H1 (cell line): ENCODE measurements around the gene CDKN2B. TPM values are rescaled to one million over a fixed set of nuclear protein-coding genes. Genes with fewer than 3 reads are reported as not detected.

ENCODE experiments used
- CTCF ChIA-PET: fragments of 300-600 bp; sonication (Branson Sonifier 250); formaldehyde crosslinking; loops from one replicate; lab custom pipeline; 2021; ENCODE audit not compliant: partially characterized antibody; lab: Charles Lee
- POLR2A ChIA-PET: fragments of 300-600 bp; sonication (Branson Sonifier 250); formaldehyde crosslinking; loops from one replicate; lab custom pipeline; 2021; ENCODE audit warnings: inconsistent platforms; ENCODE audit not compliant: partially characterized antibody; lab: Charles Lee
- DNase-seq, 2 experiments: peaks; one replicate each; pipeline versions ENCODE4 v3.0.0 to v3.0.0-alpha.2; 2010 to 2022; ENCODE audit warnings: low spot score in 2 of 2, low read depth in 1 of 2, mixed read lengths in 1 of 2
- FAIRE-seq: peaks from 2 replicates; lab custom pipeline; 2011; peaks lifted over from hg19 to GRCh38; lab: Jason Lieb, UNC
- H2AFZ ChIP-seq: 2 replicates; pipeline ENCODE4 v1.8.1; 2012; ENCODE audit warnings: low read length, inconsistent platforms
- H2AK5ac ChIP-seq: 2 replicates; pipeline ENCODE4 v1.6.1; 2013; ENCODE audit warnings: low read depth, low read length
- H2BK120ac ChIP-seq: replicated peaks from 2 replicates; pipeline ENCODE3; 2013; ENCODE audit warnings: low read depth, low read length, inconsistent platforms
- H2BK12ac ChIP-seq: 2 replicates; pipeline ENCODE4 v1.6.1; 2013; ENCODE audit warnings: low read depth, low read length
- H2BK15ac ChIP-seq: 2 replicates; pipeline ENCODE4 v1.6.1; 2013; ENCODE audit warnings: low read length
- H2BK20ac ChIP-seq: 2 replicates; pipeline ENCODE4 v1.6.1; 2013; ENCODE audit warnings: low read length
- H2BK5ac ChIP-seq: 2 replicates; pipeline ENCODE4 v1.6.1; 2013; ENCODE audit warnings: low read depth, low read length
- H3K14ac ChIP-seq: 2 replicates; pipeline ENCODE4 v1.6.1; 2013; ENCODE audit warnings: inconsistent platforms; ENCODE audit not compliant: insufficient read length
- H3K18ac ChIP-seq: 2 replicates; pipeline ENCODE4 v1.6.1; 2013; ENCODE audit warnings: low read length; ENCODE audit errors: extremely low read depth
- H3K23ac ChIP-seq: 2 replicates; pipeline ENCODE4 v1.6.1; 2013; ENCODE audit warnings: inconsistent platforms; ENCODE audit not compliant: insufficient read length
- H3K23me2 ChIP-seq: 2 replicates; pipeline ENCODE4 v1.6.1; 2013; ENCODE audit warnings: low read depth, low read length
- H3K27ac ChIP-seq: 2 replicates; pipeline ENCODE4 v1.6.1; 2011; ENCODE audit warnings: low read depth, low read length, inconsistent platforms
- H3K27me3 ChIP-seq, 4 experiments: replicated peaks in 1 of 4; 1 replicate in 1 of 4; 2 replicates in 3 of 4; pipeline versions ENCODE4 v1.6.1 to v1.8.1; 2011 to 2013; ENCODE audit warnings: low read length in 3 of 4, mild to moderate bottlenecking in 3 of 4, inconsistent platforms in 2 of 4, mixed read lengths in 2 of 4, moderate library complexity in 1 of 4; ENCODE audit not compliant: control insufficient read depth in 3 of 4, insufficient read depth in 3 of 4; ENCODE audit errors: extremely low read depth in 1 of 4
- H3K36me3 ChIP-seq, 4 experiments: 2 replicates each; pipeline versions ENCODE4 v1.6.1 to v1.8.1; 2011 to 2013; ENCODE audit warnings: mild to moderate bottlenecking in 4 of 4, low read length in 3 of 4, moderate library complexity in 2 of 4, control low read depth in 1 of 4, inconsistent platforms in 1 of 4; ENCODE audit not compliant: insufficient read depth in 4 of 4, control insufficient read depth in 2 of 4
- H3K4ac ChIP-seq: replicated peaks from 2 replicates; pipeline ENCODE3; 2013; ENCODE audit warnings: low read length, low read depth, mixed read lengths, inconsistent platforms; ENCODE audit not compliant: insufficient read length
- H3K4me1 ChIP-seq, 4 experiments: replicated peaks in 1 of 4; 1 replicate in 1 of 4; 2 replicates in 3 of 4; pipeline versions ENCODE4 v1.6.1 to v1.8.1; 2011 to 2013; ENCODE audit warnings: low read length in 3 of 4, inconsistent platforms in 2 of 4, mixed read lengths in 1 of 4; ENCODE audit not compliant: insufficient read depth in 4 of 4, control insufficient read depth in 3 of 4
- H3K4me2 ChIP-seq, 2 experiments: 2 replicates each; pipeline versions ENCODE4 v1.6.1 to v1.8.1; 2011 to 2013; ENCODE audit warnings: low read depth in 2 of 2, low read length in 2 of 2, control low read depth in 1 of 2, inconsistent platforms in 1 of 2, mild to moderate bottlenecking in 1 of 2; ENCODE audit not compliant: insufficient read depth in 1 of 2
- H3K4me3 ChIP-seq, 4 experiments: fragments of 200-600, 300-600 bp in 1 of 4; sonication (generic), shearing (Covaris generic), sonication (Bioruptor Twin) in 1 of 4; 2 replicates each; pipeline versions ENCODE4 v1.5.1 to v1.8.1; 2011 to 2016; ENCODE audit warnings: low read length in 4 of 4, low read depth in 3 of 4, control low read depth in 2 of 4, inconsistent platforms in 2 of 4, mild to moderate bottlenecking in 2 of 4, mixed read lengths in 1 of 4, moderate library complexity in 1 of 4; ENCODE audit not compliant: insufficient read depth in 2 of 4; ENCODE audit errors: extremely low read depth in 1 of 4
- H3K56ac ChIP-seq: replicated peaks from 2 replicates; pipeline ENCODE3; 2013; ENCODE audit warnings: low read depth, mild to moderate bottlenecking, mixed read lengths, low read length, inconsistent platforms; ENCODE audit not compliant: insufficient read length
- H3K79me1 ChIP-seq: 2 replicates; pipeline ENCODE4 v1.6.1; 2013; ENCODE audit warnings: low read depth, low read length, control low read depth
- H3K79me2 ChIP-seq, 2 experiments: 2 replicates each; pipeline versions ENCODE4 v1.6.1 to v1.8.1; 2012 to 2013; ENCODE audit warnings: low read length in 2 of 2, mild to moderate bottlenecking in 2 of 2, inconsistent platforms in 1 of 2; ENCODE audit not compliant: insufficient read depth in 2 of 2, control insufficient read depth in 1 of 2
- H3K9ac ChIP-seq, 4 experiments: replicated peaks in 1 of 4; 1 replicate in 1 of 4; 2 replicates in 3 of 4; pipeline versions ENCODE4 v1.6.1 to v1.8.1; 2011 to 2013; ENCODE audit warnings: low read depth in 3 of 4, low read length in 3 of 4, control low read depth in 2 of 4, mild to moderate bottlenecking in 2 of 4, moderate library complexity in 2 of 4, inconsistent platforms in 1 of 4; ENCODE audit errors: extremely low read depth in 1 of 4
- H3K9me3 ChIP-seq, 2 experiments: 2 replicates each; pipeline versions ENCODE4 v1.6.1 to v1.8.1; 2012 to 2013; ENCODE audit warnings: mild to moderate bottlenecking in 2 of 2, moderate library complexity in 2 of 2, control low read depth in 1 of 2, inconsistent platforms in 1 of 2, low read depth in 1 of 2, low read length in 1 of 2, mixed read lengths in 1 of 2; ENCODE audit not compliant: insufficient read depth in 2 of 2
- H4K20me1 ChIP-seq, 2 experiments: replicated peaks in 1 of 2; 2 replicates each; pipeline versions ENCODE3 to v1.8.1; 2011 to 2013; ENCODE audit warnings: inconsistent platforms in 2 of 2, low read length in 2 of 2, mild to moderate bottlenecking in 1 of 2; ENCODE audit not compliant: insufficient read depth in 2 of 2, control insufficient read depth in 1 of 2
- H4K5ac ChIP-seq: 2 replicates; pipeline ENCODE4 v1.6.1; 2013; ENCODE audit warnings: low read length, low read depth, mixed read lengths, inconsistent platforms; ENCODE audit not compliant: insufficient read length
- H4K8ac ChIP-seq: 2 replicates; pipeline ENCODE4 v1.8.0; 2013; ENCODE audit warnings: mild to moderate bottlenecking, moderate library complexity, low read length, inconsistent platforms; ENCODE audit not compliant: insufficient read depth; ENCODE audit errors: extremely low read depth
- H4K91ac ChIP-seq: replicated peaks from 2 replicates; pipeline ENCODE3; 2013; ENCODE audit warnings: low read length, mixed read lengths, inconsistent platforms; ENCODE audit not compliant: insufficient read length
- ASH2L ChIP-seq: fragments of 200-600, 300-600 bp; sonication (generic); IDR thresholded peaks from one replicate; pipeline ENCODE4 v1.7.1; 2017; ENCODE audit warnings: low read length
- CHD1 ChIP-seq: IDR thresholded peaks from 2 replicates; pipeline ENCODE4 v1.6.1; 2012; ENCODE audit warnings: low read depth, low read length, improper control_type of control experiment
- CHD2 ChIP-seq: IDR thresholded peaks from 2 replicates; pipeline ENCODE4 v1.6.1; 2012; ENCODE audit warnings: low read length, improper control_type of control experiment
- EP300 ChIP-seq, 2 experiments: IDR thresholded peaks; 1 replicate in 1 of 2; 2 replicates in 1 of 2; pipeline ENCODE4 v1.6.1; 2011 to 2012; ENCODE audit warnings: low read depth in 2 of 2, low read length in 2 of 2, mild to moderate bottlenecking in 2 of 2, borderline replicate concordance in 1 of 2, inconsistent platforms in 1 of 2, moderate library complexity in 1 of 2
- KDM5A ChIP-seq: fragments of 200-600 bp; IDR thresholded peaks from 2 replicates; pipeline ENCODE4 v1.7.1; 2012; ENCODE audit warnings: mild to moderate bottlenecking, low read length, inconsistent platforms, mixed read lengths
- RNF2 ChIP-seq: fragments of 200-900, 300-1000 bp; sonication (generic); IDR thresholded peaks from 2 replicates; pipeline ENCODE4 v1.7.1; 2016; ENCODE audit warnings: borderline replicate concordance, low read depth, mild to moderate bottlenecking, antibody characterized with exemption, low read length; ENCODE audit not compliant: poor library complexity, severe bottlenecking; ENCODE audit errors: missing control alignments
- USF2 ChIP-seq: IDR thresholded peaks from 2 replicates; pipeline ENCODE4 v1.6.1; 2011; ENCODE audit warnings: low read length, improper control_type of control experiment
- WGBS, 2 experiments: shearing (Covaris generic) in 1 of 2; methylation state at CpG; one replicate each; pipeline versions ENCODE4 v1.1.6 to v1.1.7; 2013 to 2015; ENCODE audit warnings: low lambda C conversion rate in 2 of 2, mixed read lengths in 2 of 2, inconsistent platforms in 1 of 2, low coverage in 1 of 2, missing lambda C conversion rate in 1 of 2; ENCODE audit not compliant: insufficient replicate concordance in 2 of 2, insufficient coverage in 1 of 2, insufficient read length in 1 of 2; ENCODE audit errors: extremely low coverage in 1 of 2, missing lambda C conversion rate in 1 of 2; 5-methylcytosine and 5-hydroxymethylcytosine counted together
- polyA plus RNA-seq, 7 experiments: library from polyadenylated mRNA; depleted of rRNA in 3 of 7; stranded (reverse) in 5 of 7; unstranded in 2 of 7; fragments of >200 nt in 5 of 7; fragments of 200-250 nt in 2 of 7; gene quantifications; 1 replicate in 5 of 7; 2 replicates in 1 of 7; 4 replicates in 1 of 7; pipeline versions ENCODE4 v1.2.1 to v1.2.3, GENCODE V29; 2011 to 2013; ENCODE audit warnings: missing spikeins in 2 of 7, mixed read lengths in 2 of 7
- total RNA-seq: library from RNA; stranded (reverse); fragmentation: NEBNext Ultra II Directional; extraction: Animal tissue kit (Norgen Biotek cat#: 25700); gene quantifications from 2 replicates; pipeline ENCODE4 v1.2.1, GENCODE V29; 2021

The CDKN2B gene
- total and polyA plus RNA-seq, 2 of the 8 experiments (the other 6 are each of a cell fraction or from before 2014, with no cell fraction given) = 0.20 to 0.88 TPM

- POLR2A ChIA-PET = no interaction called here
- Histone ChIP-seq H3K4me3 (no peak overlapping the region), H3K14ac (no peak overlapping the region), H3K18ac (no peak overlapping the region), H4K20me1 (no peaks in the 10 kb centered on the region), H3K23me2 (no peaks in the 10 kb centered on the region), H2BK20ac (no peak overlapping the region), H3K27ac (no peak overlapping the region), H2BK120ac (no peak overlapping the region), H2BK12ac (no peak overlapping the region), H3K56ac (no peak overlapping the region), H3K36me3 (no peaks in the 10 kb centered on the region), H3K27me3 (no peaks in the 10 kb centered on the region), H3K79me2 (no peaks in the 10 kb centered on the region), H4K8ac (no peak overlapping the region), H3K4me1 (no peaks in the 10 kb centered on the region), H3K9ac (no peak overlapping the region), H4K91ac (no peak overlapping the region), H3K79me1 (no peaks in the 10 kb centered on the region), H2BK15ac (no peak overlapping the region), H2AFZ (0 out of 2 replicates have a peak overlapping the region, but pooled peaks have one; percentile 24), H3K4ac (no peak overlapping the region), H4K5ac (no peak overlapping the region), H3K4me2 (no peak overlapping the region), H2BK5ac (no peak overlapping the region), H2AK5ac (no peak overlapping the region), H3K23ac (no peak overlapping the region), H3K9me3 (no peaks in the 10 kb centered on the region)
- 72% methylated on average over 8 of the region's 8 CpGs; no CpG with 5 or more reads in 1 of the 2 experiments for WGBS, 2 experiments
- TF ChIP-seq EP300 (IDR thresholded peaks at IDR 0.05; ENCODE audit: borderline replicate concordance in 1 of 2, low read depth in 2 of 2, low read length in 2 of 2) (no peak), USF2 (no peak), ASH2L (no peak), KDM5A (no peak), CHD1 (no peak), CHD2 (no peak), RNF2 (no peak)
- CTCF ChIA-PET = interaction anchor here (0.6 to 2.6 kb wide), 2 partner anchors 15 to 23 kb away, joined by 3 to 13 read pairs; partner anchors contain the start of gene CDKN2B
- DNase-seq (no peak), FAIRE-seq (no peak)
Observed at GRCh38 chr9:22033012-22033630, 24.0 kb upstream of the CDKN2B start.
